ENCODE data around the gene ZBTB12. TPM values are rescaled to one million over a fixed set of nuclear protein-coding genes. Genes with fewer than 3 reads are reported as not detected.
A peak's percentile ranks its signal among the peaks of the same experiment; 100 is the strongest.

ZBTB12 gene
- total and polyA plus RNA-seq, 2 of the 8 experiments (the other 6 are each of a cell fraction or from before 2014, with no cell fraction given), result 20.7 to 40.8 TPM

DNA sequence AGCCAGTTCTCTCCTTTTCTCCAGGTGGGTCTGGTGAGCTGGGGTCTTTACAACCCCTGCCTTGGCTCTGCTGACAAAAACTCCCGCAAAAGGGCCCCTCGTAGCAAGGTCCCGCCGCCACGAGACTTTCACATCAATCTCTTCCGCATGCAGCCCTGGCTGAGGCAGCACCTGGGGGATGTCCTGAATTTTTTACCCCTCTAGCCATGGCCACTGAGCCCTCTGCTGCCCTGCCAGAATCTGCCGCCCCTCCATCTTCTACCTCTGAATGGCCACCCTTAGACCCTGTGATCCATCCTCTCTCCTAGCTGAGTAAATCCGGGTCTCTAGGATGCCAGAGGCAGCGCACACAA lies 43.2 kb upstream of the ZBTB12 start:
- Histone ChIP-seq H3K23ac (ENCODE audit: insufficient read length) (no peak overlapping the region), H4K5ac (ENCODE audit: insufficient read length, low read depth, low read length) (no peak overlapping the region), H2AK5ac (ENCODE audit: low read depth, low read length) (no peak overlapping the region), H3K4me1 (replicated peaks in 1 of 4; ENCODE audit: control insufficient read depth in 3 of 4, insufficient read depth in 4 of 4, low read length in 3 of 4) (peaks cover 0 to 5% (median 0%) of the 10 kb centered on the region in 4 experiments; a peak in 1 of 7 replicates), H3K27me3 (replicated peaks in 1 of 4; ENCODE audit: control insufficient read depth in 3 of 4, extremely low read depth in 1 of 4, insufficient read depth in 3 of 4, low read length in 3 of 4) (peaks cover 0 to 11% (median 2%) of the 10 kb centered on the region in 4 experiments; a peak in 3 of 7 replicates), H2AFZ (ENCODE audit: low read length) (no peak overlapping the region), H3K18ac (ENCODE audit: extremely low read depth, low read length) (no peak overlapping the region), H4K91ac (replicated peaks; ENCODE audit: insufficient read length, low read length) (no peak overlapping the region), H3K14ac (ENCODE audit: insufficient read length) (no peak overlapping the region), H3K56ac (replicated peaks; ENCODE audit: insufficient read length, low read depth, low read length) (no peak overlapping the region), H3K4me3 (ENCODE audit: extremely low read depth in 1 of 4, insufficient read depth in 2 of 4, low read depth in 3 of 4, low read length in 4 of 4) (no peak overlapping the region), H2BK15ac (ENCODE audit: low read length) (no peak overlapping the region), H4K8ac (ENCODE audit: extremely low read depth, insufficient read depth, low read length) (peak overlapping the region; percentile 64; the same call in 1 of the 2 replicates), H3K9ac (replicated peaks in 1 of 4; ENCODE audit: extremely low read depth in 1 of 4, low read depth in 3 of 4, low read length in 3 of 4) (no peak overlapping the region), H3K27ac (ENCODE audit: low read depth, low read length) (no peak overlapping the region), H2BK20ac (ENCODE audit: low read length) (no peak overlapping the region), H3K79me2 (ENCODE audit: control insufficient read depth in 1 of 2, insufficient read depth in 2 of 2, low read length in 2 of 2) (no peaks in the 10 kb centered on the region), H3K9me3 (ENCODE audit: insufficient read depth in 2 of 2, low read depth in 1 of 2, low read length in 1 of 2) (no peaks in the 10 kb centered on the region), H3K79me1 (ENCODE audit: low read depth, low read length) (no peaks in the 10 kb centered on the region), H2BK120ac (replicated peaks; ENCODE audit: low read depth, low read length) (no peak overlapping the region), H3K4ac (replicated peaks; ENCODE audit: insufficient read length, low read depth, low read length) (no peak overlapping the region), H3K36me3 (ENCODE audit: control insufficient read depth in 2 of 4, insufficient read depth in 4 of 4, low read length in 3 of 4) (no peaks in the 10 kb centered on the region), H2BK12ac (ENCODE audit: low read depth, low read length) (no peak overlapping the region), H3K4me2 (ENCODE audit: insufficient read depth in 1 of 2, low read depth in 2 of 2, low read length in 2 of 2) (no peak overlapping the region), H4K20me1 (replicated peaks in 1 of 2; ENCODE audit: control insufficient read depth in 1 of 2, insufficient read depth in 2 of 2, low read length in 2 of 2) (no peaks in the 10 kb centered on the region), H3K23me2 (ENCODE audit: low read depth, low read length) (no peaks in the 10 kb centered on the region), H2BK5ac (ENCODE audit: low read depth, low read length) (no peak overlapping the region)
- FAIRE-seq, result no peak
- POLR2A ChIA-PET (ENCODE audit: partially characterized antibody), result interaction anchor here (0.6 to 3.4 kb wide), 14 partner anchors 9 to 282 kb away, joined by 3 to 16 read pairs (median 4); partner anchors contain the start of genes DXO, NELFE and SKIC2
- CTCF ChIA-PET (ENCODE audit: partially characterized antibody), result interaction anchor here (0.9 to 7.8 kb wide), 6 partner anchors 7 to 102 kb away, joined by 3 to 53 read pairs (median 4); no protein-coding TSS in a partner anchor
- WGBS, 2 experiments (ENCODE audit: extremely low coverage in 1 of 2, insufficient coverage in 1 of 2, insufficient read length in 1 of 2, insufficient replicate concordance in 2 of 2, low coverage in 1 of 2, low lambda C conversion rate in 2 of 2, missing lambda C conversion rate in 1 of 2), result 90% methylated on average over 9 of the region's 9 CpGs; no CpG with 5 or more reads in 1 of the 2 experiments
- no peak for DNase-seq (ENCODE audit: low read depth in 1 of 2, low spot score in 2 of 2)
- TF ChIP-seq, protein P1, sequence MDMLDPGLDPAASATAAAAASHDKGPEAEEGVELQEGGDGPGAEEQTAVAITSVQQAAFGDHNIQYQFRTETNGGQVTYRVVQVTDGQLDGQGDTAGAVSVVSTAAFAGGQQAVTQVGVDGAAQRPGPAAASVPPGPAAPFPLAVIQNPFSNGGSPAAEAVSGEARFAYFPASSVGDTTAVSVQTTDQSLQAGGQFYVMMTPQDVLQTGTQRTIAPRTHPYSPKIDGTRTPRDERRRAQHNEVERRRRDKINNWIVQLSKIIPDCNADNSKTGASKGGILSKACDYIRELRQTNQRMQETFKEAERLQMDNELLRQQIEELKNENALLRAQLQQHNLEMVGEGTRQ (IDR thresholded peaks at IDR 0.05; ENCODE audit: low read length), result no peak
- TF ChIP-seq, protein P2, sequence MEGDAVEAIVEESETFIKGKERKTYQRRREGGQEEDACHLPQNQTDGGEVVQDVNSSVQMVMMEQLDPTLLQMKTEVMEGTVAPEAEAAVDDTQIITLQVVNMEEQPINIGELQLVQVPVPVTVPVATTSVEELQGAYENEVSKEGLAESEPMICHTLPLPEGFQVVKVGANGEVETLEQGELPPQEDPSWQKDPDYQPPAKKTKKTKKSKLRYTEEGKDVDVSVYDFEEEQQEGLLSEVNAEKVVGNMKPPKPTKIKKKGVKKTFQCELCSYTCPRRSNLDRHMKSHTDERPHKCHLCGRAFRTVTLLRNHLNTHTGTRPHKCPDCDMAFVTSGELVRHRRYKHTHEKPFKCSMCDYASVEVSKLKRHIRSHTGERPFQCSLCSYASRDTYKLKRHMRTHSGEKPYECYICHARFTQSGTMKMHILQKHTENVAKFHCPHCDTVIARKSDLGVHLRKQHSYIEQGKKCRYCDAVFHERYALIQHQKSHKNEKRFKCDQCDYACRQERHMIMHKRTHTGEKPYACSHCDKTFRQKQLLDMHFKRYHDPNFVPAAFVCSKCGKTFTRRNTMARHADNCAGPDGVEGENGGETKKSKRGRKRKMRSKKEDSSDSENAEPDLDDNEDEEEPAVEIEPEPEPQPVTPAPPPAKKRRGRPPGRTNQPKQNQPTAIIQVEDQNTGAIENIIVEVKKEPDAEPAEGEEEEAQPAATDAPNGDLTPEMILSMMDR (IDR thresholded peaks at IDR 0.05; ENCODE audit: control extremely low read depth in 1 of 3, insufficient read depth in 1 of 3, low read depth in 1 of 3, low read length in 3 of 3), result no peak
- TF ChIP-seq RXRA (IDR thresholded peaks at IDR 0.05; ENCODE audit: insufficient read depth, low read depth, low read length) (no peak), RNF2 (IDR thresholded peaks at IDR 0.05; ENCODE audit: borderline replicate concordance, low read depth, low read length, missing control alignments, poor library complexity, severe bottlenecking) (no peak), SAP30 (IDR thresholded peaks at IDR 0.05; ENCODE audit: insufficient read depth, insufficient replicate concordance, low read length) (no peak), POU5F1 (IDR thresholded peaks at IDR 0.05; ENCODE audit: low read depth, low read length) (no peak), SP4 (IDR thresholded peaks at IDR 0.05; ENCODE audit: low read length) (no peak), SIRT6 (IDR thresholded peaks at IDR 0.05; ENCODE audit: low read length) (no peak), TEAD4 (IDR thresholded peaks at IDR 0.05; ENCODE audit: low read depth, low read length) (no peak)
